GM21717 (cell line): ENCODE measurements around the gene TMEM255A.
"Not testable (repeated sequence)": the region's sequence is repeated elsewhere in the genome, so short reads cannot be mapped to it uniquely, and the experiment has no call there.

Experiments
- ATAC-seq: cut with Tn5 transposase; IDR thresholded peaks from one replicate; pipeline ENCODE4 v1.9.1; 2021; ENCODE audit warnings: mild to moderate bottlenecking, moderate library complexity; ENCODE audit not compliant: unreplicated experiment

TMEM255A gene

DNA sequence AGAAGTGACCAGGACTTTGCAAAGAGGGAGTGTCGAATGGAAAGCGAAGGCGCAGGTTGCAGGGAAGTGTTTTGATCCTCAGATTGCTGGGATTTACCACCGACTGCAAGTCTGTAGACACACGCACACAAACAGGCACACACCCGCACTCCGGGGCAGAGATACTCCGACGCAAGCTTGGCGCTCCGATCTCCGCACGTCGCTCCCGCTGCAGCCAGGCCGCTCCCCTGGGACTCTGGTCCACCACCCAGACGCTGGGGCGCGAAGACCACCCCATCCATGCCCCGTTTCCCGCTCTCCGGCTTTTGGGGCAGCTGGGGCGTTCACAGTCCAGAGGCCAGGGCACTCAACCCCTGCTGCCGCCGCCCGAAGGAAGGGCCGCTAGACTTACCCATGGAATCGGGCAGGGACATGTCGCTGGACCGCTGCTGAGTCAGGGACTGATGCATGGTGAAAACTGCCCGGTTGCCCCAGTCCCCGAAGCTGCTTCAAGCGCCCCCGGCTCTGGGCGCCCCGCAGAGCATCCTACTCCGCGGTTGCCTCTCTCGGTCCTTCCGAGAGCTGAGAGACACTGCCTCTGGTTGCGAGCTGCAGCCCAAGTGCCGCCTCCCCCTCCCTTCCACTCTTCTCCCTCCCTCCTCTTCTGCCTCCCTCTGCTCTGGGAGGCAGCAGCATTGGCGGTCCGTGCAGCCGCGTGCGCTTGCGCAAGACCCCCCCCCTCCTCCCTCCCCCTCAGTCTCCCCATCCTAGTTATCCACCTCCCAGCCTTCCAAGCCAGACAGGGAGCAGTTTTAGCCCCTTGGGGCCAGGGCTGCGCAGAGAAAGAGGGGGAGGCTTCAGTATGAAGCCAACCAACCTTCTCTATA, at the start of gene TMEM255A:
TMEM255A (minus strand) TSS at position 601 of the 866 bp plus-strand sequence; CDS start at position 449, 152 bp downstream.
- ATAC-seq, result no peak

DNA sequence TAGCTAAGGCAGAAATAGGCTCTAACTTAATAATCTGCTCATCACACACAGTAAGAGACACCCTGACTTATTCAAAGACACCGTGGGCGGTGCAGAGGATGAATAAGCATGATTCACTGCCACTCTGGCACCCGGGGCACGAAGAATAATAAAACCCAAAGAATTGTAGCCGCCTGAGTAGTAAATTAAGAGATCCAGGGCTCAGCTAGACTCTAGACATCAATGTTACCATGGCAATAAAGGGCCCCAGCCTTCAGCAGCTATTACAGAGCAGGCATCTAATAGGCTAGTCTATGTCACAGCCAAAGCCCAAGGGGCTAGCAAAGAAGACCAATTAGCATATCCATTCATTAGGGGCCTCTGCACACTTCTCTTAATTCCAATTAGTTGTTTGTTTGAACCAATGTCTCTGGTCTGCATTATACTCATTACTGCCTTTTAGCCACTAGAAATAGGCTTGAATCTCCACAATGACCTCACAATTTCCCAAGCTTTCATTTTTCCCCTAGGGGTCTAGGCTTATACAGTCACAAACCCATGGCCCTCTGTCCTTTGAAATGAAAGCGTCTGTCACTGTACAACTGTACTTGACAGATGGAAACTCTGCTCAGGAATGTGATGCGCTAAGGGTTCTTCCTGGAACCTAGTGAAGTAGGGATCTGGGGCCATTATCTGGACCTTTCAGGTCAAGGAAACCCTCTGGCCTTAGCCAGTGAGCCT, 47.6 kb upstream of the TMEM255A start:
- ATAC-seq, result no peak

GRCh38 chrX:120357186-120357585, 45.9 kb upstream of the TMEM255A start:
- ATAC-seq, result no peak

DNA sequence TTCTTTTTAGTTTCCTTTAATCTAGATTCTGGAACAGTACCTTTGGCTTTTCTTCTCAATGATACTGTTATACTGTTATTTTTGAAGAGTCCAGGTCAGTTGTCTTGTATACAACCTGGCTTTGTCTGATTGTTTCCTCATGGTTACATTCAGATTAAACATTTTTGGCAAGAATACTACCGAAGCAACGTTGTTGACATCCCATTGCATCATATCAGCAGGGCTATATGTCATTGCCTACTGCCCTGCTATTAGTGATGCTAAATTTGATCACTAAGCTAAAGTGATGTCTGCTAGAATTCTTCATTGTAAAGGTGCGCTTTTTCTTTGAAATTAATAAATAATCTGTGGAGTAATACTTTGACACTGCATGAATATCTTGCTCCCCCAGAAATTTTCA, 44.8 kb upstream of the TMEM255A start:
- no peak for ATAC-seq

DNA sequence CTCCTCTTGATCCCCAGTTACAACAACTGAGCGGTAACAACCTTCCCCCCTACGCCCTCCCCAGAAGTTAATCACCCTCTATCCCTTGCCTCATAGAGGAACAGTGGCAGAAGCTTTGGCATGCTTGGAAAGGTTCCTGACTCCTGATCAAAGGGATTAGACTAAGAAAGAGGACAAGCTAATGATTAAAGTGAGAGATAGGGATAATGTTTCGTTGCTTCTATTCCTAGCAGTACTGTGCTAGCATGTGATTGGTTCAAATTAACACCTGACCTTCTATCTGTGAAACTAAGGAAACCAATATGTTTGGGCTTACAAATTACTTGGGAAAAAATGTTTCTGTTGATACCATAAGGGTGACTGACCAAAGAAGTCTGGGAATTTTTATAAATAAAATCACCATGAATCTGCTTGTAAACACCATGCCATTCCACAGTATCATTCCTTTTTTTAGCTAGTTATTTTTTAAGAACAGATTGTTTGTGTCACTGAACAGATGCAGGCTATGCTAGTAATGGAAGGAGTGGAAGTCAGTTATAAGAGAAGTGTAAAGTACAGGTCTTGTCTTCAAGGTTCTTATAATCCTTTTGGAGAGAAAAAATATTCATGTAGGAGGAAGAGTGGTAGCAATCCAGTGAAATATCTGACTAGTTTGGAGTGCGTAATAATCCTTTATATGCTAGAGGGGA, 39.3 kb upstream of the TMEM255A start:
- ATAC-seq, result no peak

- ATAC-seq, result not testable (repeated sequence)
Observed at GRCh38 chrX:120344566-120344965, 33.3 kb upstream of the TMEM255A start.

DNA sequence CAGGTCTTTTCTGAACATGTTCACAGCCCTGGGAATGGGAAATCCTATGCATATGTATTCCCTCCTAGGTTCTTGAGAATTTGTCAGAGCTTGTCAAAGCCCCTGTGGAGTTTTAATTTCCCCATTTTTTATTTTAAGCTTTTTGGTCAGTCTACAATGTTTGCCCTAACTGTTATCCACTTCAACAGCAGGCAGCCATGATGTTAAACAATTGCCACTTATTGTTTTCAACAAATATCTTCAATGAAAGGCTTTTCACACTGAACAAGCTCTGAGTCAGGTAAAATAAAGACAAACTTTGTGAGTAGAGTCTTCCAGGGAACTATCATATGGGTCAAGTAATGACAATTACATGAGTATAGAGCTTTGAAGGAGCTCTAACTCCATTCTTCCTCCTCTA, 25.6 kb upstream of the TMEM255A start:
- no peak for ATAC-seq

- no peak for ATAC-seq
Observed at GRCh38 chrX:120335289-120335688, 24.0 kb upstream of the TMEM255A start.

DNA sequence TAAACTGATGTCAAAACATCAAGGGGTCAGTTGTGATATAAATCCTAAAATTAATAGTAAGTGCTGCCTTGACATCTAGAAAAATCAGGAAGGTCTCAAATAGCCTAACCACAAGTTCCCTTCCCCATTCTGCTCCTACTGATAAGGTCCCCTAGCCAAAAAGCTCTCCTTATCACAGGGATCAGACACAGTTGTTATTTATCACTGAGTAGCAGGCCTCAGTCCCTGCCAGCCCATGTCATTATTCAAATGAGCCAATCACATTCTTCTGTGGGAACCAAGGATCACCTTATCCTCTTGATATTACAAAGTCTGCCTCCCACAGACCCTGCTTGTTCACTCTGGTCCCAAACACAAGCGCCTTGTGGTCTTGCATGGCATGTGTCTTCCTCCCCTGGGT, 23.3 kb upstream of the TMEM255A start:
- ATAC-seq, result no peak

GRCh38 chrX:120334151-120334550, 22.9 kb upstream of the TMEM255A start:
- ATAC-seq, result no peak

- ATAC-seq, result no peak
Observed at GRCh38 chrX:120332394-120332793, 21.1 kb upstream of the TMEM255A start.

DNA sequence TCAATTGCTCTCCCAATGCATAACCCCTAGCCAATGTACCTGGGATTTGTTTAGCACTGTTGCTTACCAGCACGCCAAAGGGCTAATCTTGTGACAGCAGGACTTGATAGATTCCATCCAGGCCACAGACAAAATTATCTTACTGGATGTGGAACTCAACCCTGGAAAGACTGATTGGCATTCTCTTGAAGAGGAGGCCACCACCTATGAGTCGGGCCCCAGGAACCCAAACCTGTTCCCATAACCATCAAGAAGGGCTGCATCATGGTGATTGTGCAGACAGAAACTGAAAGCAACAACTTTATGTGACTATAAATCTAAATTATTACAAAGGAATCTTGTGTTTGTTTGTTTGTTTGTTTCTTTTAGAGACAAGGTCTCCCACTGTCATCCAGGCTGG, 19.9 kb upstream of the TMEM255A start:
- ATAC-seq, result no peak

GRCh38 chrX:120321520-120322281, 10.4 kb upstream of the TMEM255A start:
- no peak for ATAC-seq

- no peak for ATAC-seq
Observed at GRCh38 chrX:120318411-120318810, 7.2 kb upstream of the TMEM255A start.

DNA sequence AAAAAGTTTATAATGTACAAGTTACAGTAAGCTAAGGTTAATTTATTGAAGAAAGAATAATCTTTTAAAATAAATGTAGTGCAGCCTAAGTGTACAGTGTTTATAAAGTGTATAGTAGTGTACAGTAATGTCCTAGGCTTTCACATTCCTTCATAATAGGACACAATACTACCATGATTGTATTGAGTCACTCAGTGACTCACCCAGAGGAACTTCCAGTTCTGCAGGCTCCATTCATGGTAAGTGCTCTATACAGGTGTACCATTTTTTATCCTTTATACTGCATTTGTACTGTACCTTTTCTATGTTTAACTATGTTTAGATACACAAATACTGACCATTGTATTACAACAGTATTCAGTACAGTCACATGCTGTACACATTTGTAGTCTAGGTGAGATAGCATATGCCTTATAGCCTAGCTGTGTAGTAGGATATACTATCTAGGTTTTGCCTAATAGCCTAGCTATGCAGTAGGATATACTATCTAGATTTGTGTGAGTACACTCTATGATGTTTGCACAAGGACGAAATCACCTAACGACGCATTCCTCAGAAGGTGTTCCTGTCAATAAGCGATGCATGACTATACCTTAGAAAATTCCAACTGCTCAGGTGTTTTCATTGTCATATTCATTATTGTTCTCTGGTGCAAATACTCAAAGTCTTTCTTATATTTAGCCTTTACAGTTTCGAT, 5.5 kb upstream of the TMEM255A start:
- ATAC-seq, result no peak

- no peak for ATAC-seq
Observed at GRCh38 chrX:120315776-120316175, 4.5 kb upstream of the TMEM255A start.

DNA sequence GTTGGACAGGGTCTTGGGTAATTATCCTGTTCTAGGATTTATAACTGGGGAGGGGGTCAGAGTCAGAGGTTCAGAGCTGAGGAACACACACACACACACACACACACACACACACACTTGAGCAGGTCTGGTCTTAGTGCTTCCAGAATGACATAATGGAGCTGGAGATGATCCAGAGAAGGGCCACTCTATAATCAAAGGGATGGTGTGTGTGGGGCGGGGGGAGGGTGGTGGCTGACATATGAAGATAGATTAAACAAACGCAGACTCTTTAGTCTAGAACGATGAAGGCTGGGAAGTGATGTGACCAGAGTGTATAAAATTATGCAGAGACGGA, 434 bp upstream of the TMEM255A start:
- ATAC-seq, result no peak

DNA sequence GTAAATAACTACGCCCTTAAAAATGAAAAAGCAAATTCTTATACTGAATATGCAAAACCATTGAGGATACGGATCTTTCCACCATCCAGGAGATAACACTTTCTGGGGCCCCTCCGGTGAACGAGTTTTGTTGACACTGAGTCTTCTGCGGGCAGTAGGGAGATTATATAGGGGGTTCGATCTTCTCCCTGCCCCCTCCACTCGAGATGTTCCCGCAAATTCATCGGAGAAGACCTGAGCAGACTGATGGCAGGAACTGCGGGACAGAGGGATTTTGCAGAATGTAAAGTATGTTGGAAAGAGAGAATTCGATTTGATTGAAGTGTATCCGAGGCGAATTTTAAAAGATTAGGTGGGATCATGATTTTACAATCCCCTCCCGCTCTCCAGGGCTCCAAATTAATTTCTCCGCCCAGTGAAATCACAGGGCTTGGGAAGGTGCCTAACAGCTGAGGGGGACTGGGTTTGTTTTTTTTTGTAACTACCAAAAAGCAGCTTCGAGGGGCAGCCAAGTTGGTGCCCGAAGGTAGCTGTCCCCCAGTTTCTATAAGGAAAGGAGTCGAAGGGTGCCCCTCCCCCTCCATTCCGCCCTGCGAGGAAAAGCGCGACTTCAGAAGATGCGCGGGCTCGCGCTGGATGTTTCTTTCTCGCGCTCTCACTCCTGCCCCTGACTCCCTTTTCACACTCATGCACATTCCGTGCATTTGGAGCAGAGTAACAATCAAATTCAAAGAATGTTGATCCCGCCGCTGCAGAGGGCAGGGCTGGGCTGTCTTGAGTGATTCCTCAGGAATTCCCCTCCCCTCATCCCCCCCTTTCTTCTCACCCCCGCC, 1.2 kb downstream of the TMEM255A start:
- ATAC-seq, result no peak
